WTC11 (cell line): Measurements from ENCODE around the gene FAT3. TPM values are rescaled to one million over a fixed set of nuclear protein-coding genes. Genes with fewer than 3 reads are reported as not detected.

Experiments
- JAZF1 ChIP-seq: fragments of 250-450 bp; sonication (Bioruptor Pico); IDR thresholded peaks from 2 replicates; pipeline ENCODE4 v1.9.0; 2021; ENCODE audit warnings: moderate library complexity, mild to moderate bottlenecking, inconsistent platforms
- TP53 ChIP-seq: sonication (generic); formaldehyde crosslinking; IDR thresholded peaks from 2 replicates; pipeline ENCODE4 v1.8.1; 2023; ENCODE audit warnings: mild to moderate bottlenecking, missing genetic modification reagents
- total RNA-seq: library from RNA; stranded (reverse); gene quantifications from 3 replicates; pipeline ENCODE4 v1.2.3, GENCODE V29; 2021
- TF ChIP-seq, protein P1 (sequence below): sonication (generic); formaldehyde crosslinking; IDR thresholded peaks from 2 replicates; pipeline ENCODE4 v1.8.1; 2022; ENCODE audit warnings: missing genetic modification reagents, borderline replicate concordance

The FAT3 gene
- total RNA-seq, 1 experiment from 2014 or later = 30.9 TPM

DNA sequence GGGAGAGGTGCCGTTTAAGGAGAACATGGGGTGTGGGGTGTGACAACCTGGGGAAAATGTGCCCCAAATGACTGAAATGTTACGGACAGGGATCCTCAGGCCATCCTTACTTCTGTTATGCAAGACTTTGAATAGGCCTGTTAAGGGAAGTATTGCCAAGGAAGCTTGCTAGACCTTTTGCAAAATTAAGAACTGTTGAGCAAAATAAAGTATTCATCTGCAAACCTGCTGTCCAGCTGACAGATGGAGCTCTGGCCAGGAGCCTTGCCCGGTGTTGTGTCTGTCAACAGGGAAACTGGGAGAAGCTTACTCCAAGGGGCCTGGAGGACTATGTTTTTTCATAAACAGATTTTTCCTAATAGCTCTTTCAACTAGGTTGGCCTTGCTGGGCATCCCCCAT lies 48.0 kb downstream of the FAT3 start (continued):
- no peak for TF ChIP-seq TP53 (CRISPR knock-in tag)
- TF ChIP-seq, protein P1, sequence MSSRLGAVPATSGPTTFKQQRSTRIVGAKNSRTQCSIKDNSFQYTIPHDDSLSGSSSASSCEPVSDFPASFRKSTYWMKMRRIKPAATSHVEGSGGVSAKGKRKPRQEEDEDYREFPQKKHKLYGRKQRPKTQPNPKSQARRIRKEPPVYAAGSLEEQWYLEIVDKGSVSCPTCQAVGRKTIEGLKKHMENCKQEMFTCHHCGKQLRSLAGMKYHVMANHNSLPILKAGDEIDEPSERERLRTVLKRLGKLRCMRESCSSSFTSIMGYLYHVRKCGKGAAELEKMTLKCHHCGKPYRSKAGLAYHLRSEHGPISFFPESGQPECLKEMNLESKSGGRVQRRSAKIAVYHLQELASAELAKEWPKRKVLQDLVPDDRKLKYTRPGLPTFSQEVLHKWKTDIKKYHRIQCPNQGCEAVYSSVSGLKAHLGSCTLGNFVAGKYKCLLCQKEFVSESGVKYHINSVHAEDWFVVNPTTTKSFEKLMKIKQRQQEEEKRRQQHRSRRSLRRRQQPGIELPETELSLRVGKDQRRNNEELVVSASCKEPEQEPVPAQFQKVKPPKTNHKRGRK (CRISPR knock-in tag) = no peak
- TF ChIP-seq JAZF1 = no peak
